Activated naive CD4-positive, alpha-beta T cell treated with anti-CD3 and anti-CD28 coated beads, Interleukin-2, amount 50 U/mL, for 72 hours (primary cell): ENCODE results near the gene NMRAL1. TPM values are rescaled to one million over a fixed set of nuclear protein-coding genes. Genes with fewer than 3 reads are reported as not detected.

Experiments used
- ATAC-seq, 2 donors: fragments of 150-1000 bp; cut with Tn5 transposase; 2 replicates each; pipeline ENCODE4 v1.10.0; 2021; ENCODE audit warnings: mild to moderate bottlenecking in 2 of 2, moderate library complexity in 2 of 2
- DNase-seq, 2 donors: peaks; one replicate each; pipeline ENCODE4 v3.0.0; 2021 to 2022; ENCODE audit warnings: low spot score in 2 of 2
- H3K27ac Mint-ChIP-seq, 2 donors: one replicate each; pipeline ENCODE4 v1.8.0; 2022; ENCODE audit warnings: mild to moderate bottlenecking in 2 of 2, mixed read lengths in 2 of 2
- H3K36me3 Mint-ChIP-seq, 2 donors: one replicate each; pipeline ENCODE4 v1.8.0; 2022; ENCODE audit warnings: mixed read lengths in 2 of 2
- H3K9me3 Mint-ChIP-seq, 2 donors: one replicate each; pipeline ENCODE4 v1.8.0; 2022; ENCODE audit warnings: mixed read lengths in 2 of 2
- total RNA-seq, 2 donors: library from RNA; stranded (reverse); gene quantifications; one replicate each; pipeline ENCODE4 v1.2.3, GENCODE V29; 2022

Gene NMRAL1
- total RNA-seq, 2 donors from 2014 or later, result 30.5 to 42.8 TPM

DNA sequence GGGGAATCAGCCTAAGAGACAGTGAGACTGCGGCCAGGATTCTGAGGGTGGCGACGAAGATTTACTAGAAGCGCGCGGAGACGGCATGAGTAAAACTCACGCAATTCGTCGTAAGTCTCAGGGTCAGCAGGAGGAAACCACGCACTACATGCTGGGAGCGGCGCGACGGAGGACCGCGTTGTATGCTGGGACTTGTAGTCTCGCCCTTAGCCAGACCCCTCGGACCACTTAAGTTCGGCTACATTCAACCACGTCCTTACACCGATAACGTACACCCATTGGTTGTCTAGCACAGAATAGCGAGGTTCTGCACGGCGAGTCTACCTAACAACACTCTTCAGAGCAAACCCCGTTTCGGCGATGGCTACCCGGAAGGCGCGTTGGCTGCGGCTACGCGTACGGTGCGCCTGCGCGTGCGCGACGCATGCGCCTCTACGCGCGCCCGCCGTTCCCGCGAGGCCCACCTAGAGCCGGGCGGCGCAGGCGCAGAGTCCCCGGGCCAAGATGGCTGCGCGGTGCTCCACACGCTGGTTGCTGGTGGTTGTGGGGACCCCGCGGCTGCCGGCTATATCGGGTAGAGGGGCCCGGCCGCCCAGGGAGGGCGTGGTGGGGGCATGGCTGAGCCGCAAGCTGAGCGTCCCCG is 48.9 kb downstream of the NMRAL1 start, which contains the start of gene DNAJA3:
Gene DNAJA3 (plus strand): TSS at position 491 of the 643 bp plus-strand sequence. CDS start 14 bp downstream, at position 505.
- peak within 1 kb of the TSS; percentile 99 for H3K27ac Mint-ChIP-seq
- peak; percentile 91 to 96 for DNase-seq
- peak; percentile 94 to 95 for ATAC-seq
- peaks cover 17 to 23% of the 10 kb centered on the region in 2 donors for H3K36me3 Mint-ChIP-seq
- H3K9me3 Mint-ChIP-seq, result no peaks in the 10 kb centered on the region

DNA sequence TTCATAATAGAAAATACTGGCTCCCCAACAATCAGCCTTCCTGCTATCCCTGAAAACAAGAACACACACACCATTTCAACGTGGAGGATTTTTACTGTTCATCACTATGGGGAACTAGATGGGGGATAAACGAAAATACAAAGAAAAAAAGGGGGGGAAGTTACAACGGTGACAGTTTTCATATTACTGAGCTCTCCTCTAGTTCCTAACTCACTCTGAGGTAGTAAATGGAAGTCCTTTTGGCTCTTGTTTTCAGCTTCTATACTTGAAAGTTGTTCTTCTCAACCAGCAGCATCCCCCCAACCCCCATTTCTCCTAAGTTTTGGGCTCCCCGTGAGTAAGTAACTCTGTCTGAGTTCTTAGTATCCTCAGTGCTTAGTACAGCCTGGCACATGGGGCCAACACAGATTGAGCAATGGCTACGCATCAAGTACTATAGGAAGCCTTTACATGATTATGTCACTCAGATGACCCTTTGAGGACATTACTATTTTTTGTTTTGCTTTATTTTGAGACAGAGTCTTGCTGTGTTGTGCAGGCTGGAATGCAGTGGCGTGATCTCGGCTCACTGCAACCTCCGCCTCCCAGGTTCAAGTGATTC is 53.8 kb downstream of the NMRAL1 start:
- Mint-ChIP-seq H3K27ac (no peak overlapping the region), H3K9me3 (no peaks in the 10 kb centered on the region), H3K36me3 (peaks cover 0 to 1% of the 10 kb centered on the region in 2 donors)
- DNase-seq (no peak), ATAC-seq (no peak)

GRCh38 chr16:4419402-4419959 is 54.9 kb downstream of the NMRAL1 start:
- ATAC-seq (no peak), DNase-seq (no peak)
- Mint-ChIP-seq H3K36me3 (peaks cover 0 to 6% of the 10 kb centered on the region in 2 donors), H3K9me3 (no peaks in the 10 kb centered on the region), H3K27ac (no peak overlapping the region)

DNA sequence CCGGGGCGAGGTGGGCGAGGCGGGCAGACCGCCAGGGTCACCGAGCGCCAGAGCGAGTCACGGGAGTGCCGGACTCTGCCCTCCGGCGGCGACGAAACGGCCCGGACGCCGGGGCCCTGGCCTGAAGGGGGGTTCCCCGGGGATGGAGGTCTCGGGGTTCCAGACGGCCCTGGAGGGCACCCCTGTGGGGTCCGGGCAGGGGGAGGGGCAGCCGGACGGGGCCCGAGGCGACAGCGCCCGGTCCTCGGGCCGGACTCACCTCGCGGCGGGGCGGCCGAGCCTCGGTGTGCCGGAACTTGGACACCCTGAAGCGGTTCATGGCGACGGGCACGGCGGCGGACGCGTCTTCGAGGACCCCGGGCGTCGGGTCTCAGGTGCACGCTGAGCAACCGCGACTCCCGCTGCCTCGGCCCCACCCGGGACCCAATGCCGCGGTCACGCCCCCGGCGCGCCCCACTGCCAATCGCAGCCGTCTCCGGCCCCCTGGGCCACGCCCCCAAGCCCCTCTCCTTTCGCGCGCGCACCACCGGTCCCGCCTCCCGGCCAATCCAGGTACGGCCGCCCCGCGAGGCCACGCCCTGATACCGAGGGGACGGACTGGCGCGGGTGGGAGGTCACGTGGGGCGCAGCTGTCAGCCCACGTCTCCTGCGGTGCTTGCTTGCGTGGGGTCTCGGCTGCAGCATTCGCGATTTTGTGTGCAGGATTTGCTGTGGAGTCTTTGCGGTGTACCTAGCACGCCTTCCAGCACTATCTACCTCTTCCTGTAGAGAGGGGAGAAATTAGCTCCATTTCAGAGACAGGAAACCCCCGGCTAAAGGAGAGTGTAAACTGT is 58.0 kb downstream of the NMRAL1 start, which contains the start of gene CORO7:
Gene CORO7 (minus strand): TSS at position 397 of the 833 bp plus-strand sequence. CDS start 78 bp downstream, at position 319.
- DNase-seq (peak; percentile 95 to 99), ATAC-seq (peak; percentile 74 to 86)
- Mint-ChIP-seq H3K27ac (peak within 1 kb of the TSS; percentile 89 to 96), H3K36me3 (peaks cover 0 to 6% of the 10 kb centered on the region in 2 donors), H3K9me3 (no peaks in the 10 kb centered on the region)

- DNase-seq, result peak; percentile 63 to 72
- peak; percentile 9 to 14 for ATAC-seq
- peak overlapping the region; percentile 89 to 96 for H3K27ac Mint-ChIP-seq
- peaks cover 0 to 6% of the 10 kb centered on the region in 2 donors for H3K36me3 Mint-ChIP-seq
- H3K9me3 Mint-ChIP-seq, result no peaks in the 10 kb centered on the region
Measured at GRCh38 chr16:4415538-4416199, 58.8 kb downstream of the NMRAL1 start.

GRCh38 chr16:4414187-4414917 is 60.1 kb downstream of the NMRAL1 start:
- peak; percentile 73 to 79 for ATAC-seq
- peaks cover 0 to 6% of the 10 kb centered on the region in 2 donors for H3K36me3 Mint-ChIP-seq
- no peaks in the 10 kb centered on the region for H3K9me3 Mint-ChIP-seq

GRCh38 chr16:4412854-4413253 is 61.6 kb downstream of the NMRAL1 start:
- peaks cover 0 to 6% of the 10 kb centered on the region in 2 donors for H3K36me3 Mint-ChIP-seq
- ATAC-seq, result no peak
- DNase-seq, result no peak
- H3K9me3 Mint-ChIP-seq, result no peaks in the 10 kb centered on the region
- H3K27ac Mint-ChIP-seq, result no peak overlapping the region

More at GRCh38 chr16:4414187-4414917, 60.1 kb downstream of the NMRAL1 start:
- DNase-seq, result peak; percentile 71 to 80
- peak overlapping the region; percentile 89 to 96 for H3K27ac Mint-ChIP-seq

GRCh38 chr16:4412159-4412558 is 62.3 kb downstream of the NMRAL1 start:
- DNase-seq, result no peak

More at GRCh38 chr16:4412159-4412558, 62.3 kb downstream of the NMRAL1 start:
- no peak for ATAC-seq
- peaks cover 0 to 6% of the 10 kb centered on the region in 2 donors for H3K36me3 Mint-ChIP-seq
- H3K27ac Mint-ChIP-seq, result no peak overlapping the region
- no peaks in the 10 kb centered on the region for H3K9me3 Mint-ChIP-seq

Other genes starting within 250 kb of the NMRAL1 start
- gene SRL, start 232.5 kb downstream of the NMRAL1 start, total RNA-seq, result not detected
- 10 to 100 TPM; 10.1 to 28.4 TPM for gene TFAP4, start 201.6 kb downstream of the NMRAL1 start, total RNA-seq
- gene GLIS2, start 158.6 kb downstream of the NMRAL1 start, total RNA-seq, result under 1 TPM; 0.16 to 0.80 TPM
- gene PAM16, start 123.3 kb downstream of the NMRAL1 start, total RNA-seq, result 10 to 100 TPM; 53.7 to 63.1 TPM
- not detected for gene VASN, start 102.8 kb downstream of the NMRAL1 start, total RNA-seq
- gene CORO7, start 58.0 kb downstream of the NMRAL1 start, total RNA-seq, result 10 to 100 TPM; 52.5 to 65.9 TPM
- gene DNAJA3, start 48.8 kb downstream of the NMRAL1 start, total RNA-seq, result 10 to 100 TPM; 66.2 to 79.2 TPM
- gene HMOX2, start 1.8 kb upstream of the NMRAL1 start, total RNA-seq, result 10 to 100 TPM; 32.5 to 56.4 TPM
- 10 to 100 TPM; 27.5 to 32.9 TPM for gene CDIP1, start 64.1 kb upstream of the NMRAL1 start, total RNA-seq
- under 1 TPM; 0.05 to 0.19 TPM for gene C16orf96, start 81.7 kb upstream of the NMRAL1 start, total RNA-seq
- 10 to 100 TPM; 12.5 to 33.4 TPM for gene UBALD1, start 140.3 kb upstream of the NMRAL1 start, total RNA-seq
- 10 to 100 TPM; 46.9 to 76.4 TPM for gene MGRN1, start 150.2 kb upstream of the NMRAL1 start, total RNA-seq
- 10 to 100 TPM; 20.7 to 42.8 TPM for gene NUDT16L1, start 218.9 kb upstream of the NMRAL1 start, total RNA-seq